OCI-LY1 (cell line): ENCODE data around the gene CRTAP.

ENCODE experiments used
- EZH2 ChIP-seq: fragments of 200-600 bp; sonication (generic), shearing (Covaris generic); IDR thresholded peaks from 2 replicates; pipeline ENCODE4 v1.8.0; 2017; ENCODE audit warnings: borderline replicate concordance, mixed run types, mild to moderate bottlenecking, antibody characterized with exemption, low read length, moderate library complexity, mixed read lengths
- TF ChIP-seq, protein P1 (sequence below): fragments of 200-600 bp; sonication (generic), shearing (Covaris generic); IDR thresholded peaks from 2 replicates; pipeline ENCODE4 v1.5.1; 2017; ENCODE audit warnings: mild to moderate bottlenecking, antibody characterized with exemption, low read length, moderate library complexity, mixed read lengths

DNA sequence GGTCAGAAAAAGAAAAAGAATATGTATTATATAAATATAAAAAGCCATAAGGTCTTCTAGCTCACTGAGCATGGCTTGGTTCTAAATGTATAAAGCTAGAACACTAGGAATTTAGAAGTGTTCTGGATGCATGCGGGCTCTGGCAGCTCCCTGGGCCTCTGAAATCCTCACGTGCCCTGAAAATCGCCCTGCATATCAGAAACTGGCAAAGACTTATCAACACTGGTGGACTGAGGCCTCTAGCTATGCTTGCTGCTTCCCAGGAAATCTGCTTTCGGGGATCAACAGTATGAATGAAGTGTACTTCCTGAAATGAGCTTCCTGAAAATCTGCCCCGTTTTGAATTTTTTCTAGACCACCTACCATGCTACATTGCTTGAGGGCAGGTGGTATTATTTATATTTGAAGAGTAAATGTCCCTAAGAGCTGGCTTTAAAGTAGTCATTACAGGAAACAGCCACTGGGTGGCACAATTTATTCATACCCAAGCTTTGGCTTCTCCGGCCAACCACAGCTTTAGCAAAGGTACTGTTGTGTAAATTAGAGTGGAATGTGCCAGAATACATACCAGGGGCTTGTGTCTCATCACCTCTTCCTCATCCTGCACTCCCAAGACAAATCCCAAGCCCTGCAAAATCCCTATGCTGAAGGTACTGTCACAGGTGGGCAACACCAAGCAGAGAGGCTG lies 17.7 kb downstream of the CRTAP start:
- TF ChIP-seq, protein P1, sequence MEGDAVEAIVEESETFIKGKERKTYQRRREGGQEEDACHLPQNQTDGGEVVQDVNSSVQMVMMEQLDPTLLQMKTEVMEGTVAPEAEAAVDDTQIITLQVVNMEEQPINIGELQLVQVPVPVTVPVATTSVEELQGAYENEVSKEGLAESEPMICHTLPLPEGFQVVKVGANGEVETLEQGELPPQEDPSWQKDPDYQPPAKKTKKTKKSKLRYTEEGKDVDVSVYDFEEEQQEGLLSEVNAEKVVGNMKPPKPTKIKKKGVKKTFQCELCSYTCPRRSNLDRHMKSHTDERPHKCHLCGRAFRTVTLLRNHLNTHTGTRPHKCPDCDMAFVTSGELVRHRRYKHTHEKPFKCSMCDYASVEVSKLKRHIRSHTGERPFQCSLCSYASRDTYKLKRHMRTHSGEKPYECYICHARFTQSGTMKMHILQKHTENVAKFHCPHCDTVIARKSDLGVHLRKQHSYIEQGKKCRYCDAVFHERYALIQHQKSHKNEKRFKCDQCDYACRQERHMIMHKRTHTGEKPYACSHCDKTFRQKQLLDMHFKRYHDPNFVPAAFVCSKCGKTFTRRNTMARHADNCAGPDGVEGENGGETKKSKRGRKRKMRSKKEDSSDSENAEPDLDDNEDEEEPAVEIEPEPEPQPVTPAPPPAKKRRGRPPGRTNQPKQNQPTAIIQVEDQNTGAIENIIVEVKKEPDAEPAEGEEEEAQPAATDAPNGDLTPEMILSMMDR: peak; percentile 85
- no peak for TF ChIP-seq EZH2
